ENCODE results near the gene MAGEL2. TPM values are rescaled to one million over a fixed set of nuclear protein-coding genes. Genes with fewer than 3 reads are reported as not detected.
A peak's percentile ranks its signal among the peaks of the same experiment; 100 is the strongest.

Gene MAGEL2
- polyA plus RNA-seq (ENCODE audit: insufficient read length in 4 of 4) = 1 to 10 TPM; 5.0 to 5.9 (median 5.2) TPM

DNA sequence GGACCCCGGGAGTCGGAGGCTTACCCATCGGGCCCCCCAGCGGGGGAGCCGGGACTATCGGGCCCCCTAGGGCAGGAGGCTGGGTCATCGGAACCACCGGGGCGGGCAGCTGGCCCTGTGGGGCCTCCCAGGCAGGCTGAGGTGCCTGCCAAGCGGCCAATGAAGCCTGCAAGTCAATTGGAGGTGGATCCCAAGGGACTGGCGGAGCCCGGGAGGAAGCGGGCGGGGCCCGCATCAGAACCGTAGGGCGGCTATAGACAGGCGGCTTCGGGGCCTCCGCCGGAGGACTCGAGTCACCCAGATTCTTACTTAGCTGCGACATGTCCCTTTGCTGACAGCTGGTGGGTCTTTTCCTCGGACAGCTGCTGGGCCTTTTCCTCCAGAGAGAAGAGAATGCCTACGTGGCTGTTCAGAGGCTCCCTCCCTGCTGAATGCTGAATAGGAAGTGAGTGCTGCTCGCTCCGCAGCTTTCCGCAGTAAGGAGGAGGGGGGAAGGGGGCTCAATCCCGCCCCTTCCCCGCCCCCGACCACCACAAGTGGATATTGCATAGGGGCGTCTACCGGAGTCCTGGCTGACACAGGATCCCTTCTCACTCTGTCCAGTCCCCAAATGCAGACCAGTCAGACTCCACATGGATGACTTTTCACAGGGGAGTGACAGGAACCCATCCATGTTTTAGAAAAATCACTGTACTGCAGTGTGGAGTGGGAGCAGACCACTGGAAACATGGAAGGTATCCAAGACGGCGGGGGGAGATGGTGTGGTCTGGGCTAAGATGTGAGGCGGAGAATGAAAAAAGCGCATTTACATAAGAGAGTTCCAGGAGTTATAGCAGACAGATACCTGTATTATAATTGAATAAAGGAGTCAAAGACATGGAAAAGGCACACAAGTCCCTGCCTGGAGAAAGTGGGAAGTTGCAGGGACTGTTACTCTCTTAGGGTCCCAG is at the start of gene MAGEL2:
Gene MAGEL2 (minus strand): TSS at position 447 of the 950 bp plus-strand sequence. CDS start 125 bp downstream, at position 322.
- DNase-seq (ENCODE audit: low read depth in 4 of 4, low spot score in 3 of 4) = peak; percentile 47 to 56 (median 50)

DNA sequence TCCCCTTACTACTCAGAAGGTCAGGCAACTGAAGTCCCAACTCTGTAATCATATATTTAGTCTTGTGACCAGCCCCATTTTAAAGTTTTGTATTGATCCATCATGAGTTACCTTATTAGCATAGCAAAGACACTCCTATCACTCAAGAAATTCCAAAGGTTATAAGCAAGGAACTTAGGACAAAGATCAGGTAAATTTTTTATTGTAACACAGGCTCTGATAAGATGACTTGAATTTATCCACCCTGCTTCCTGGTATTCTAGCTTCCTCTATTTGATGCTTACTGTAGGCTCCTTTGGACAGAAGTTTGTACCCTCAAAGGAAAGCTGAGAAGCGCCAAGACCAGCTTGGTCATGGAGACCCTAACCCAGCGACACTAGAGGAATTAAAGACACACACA is 47.6 kb upstream of the MAGEL2 start:
- no peak for DNase-seq (ENCODE audit: low read depth in 4 of 4, low spot score in 3 of 4)

- DNase-seq (ENCODE audit: low read depth in 4 of 4, low spot score in 3 of 4) = no peak
These were observed 46.9 kb upstream of the MAGEL2 start for GRCh38 chr15:23694592-23694991.

DNA sequence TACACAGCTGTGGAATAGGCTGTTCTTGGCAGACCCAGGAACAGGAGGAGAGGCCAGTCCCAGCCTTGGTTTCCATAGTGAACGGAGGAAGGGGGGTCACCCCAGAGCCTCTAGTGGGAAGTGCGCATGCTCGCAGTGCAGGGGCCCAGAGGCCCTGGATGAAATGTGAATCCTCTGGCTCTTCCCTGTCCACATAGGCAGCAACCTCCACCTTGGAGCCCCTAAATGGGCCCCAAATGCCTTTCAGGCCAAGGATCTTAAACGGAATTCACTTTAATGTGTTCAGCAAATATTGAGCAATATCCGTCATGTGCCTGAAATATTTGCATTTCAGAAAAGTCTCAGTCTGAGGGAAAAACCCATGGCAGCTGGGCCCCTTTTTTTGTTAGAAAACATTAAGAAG is 42.8 kb upstream of the MAGEL2 start:
- DNase-seq (ENCODE audit: low read depth in 4 of 4, low spot score in 3 of 4) = peak; percentile 54 to 74 (median 71)

DNA sequence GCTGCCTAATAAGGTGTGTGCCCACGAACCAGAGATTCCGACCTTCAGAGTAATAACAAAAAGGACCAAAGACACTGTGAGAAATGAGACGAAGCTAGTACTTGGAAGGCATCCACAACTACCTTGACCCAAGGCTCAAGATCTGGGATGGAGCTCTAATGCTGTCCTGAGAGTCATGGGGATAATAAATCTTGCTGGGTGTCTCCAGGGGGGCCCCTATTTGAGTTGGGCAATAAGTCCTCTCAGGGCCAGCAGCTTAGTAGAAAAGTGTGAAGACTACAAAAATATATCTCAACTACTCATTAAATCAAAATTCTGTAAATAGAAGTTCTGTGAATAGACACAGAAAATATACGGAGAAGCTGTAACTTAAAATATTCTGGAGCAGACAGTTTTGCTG is 42.3 kb upstream of the MAGEL2 start:
- no peak for DNase-seq (ENCODE audit: low read depth in 4 of 4, low spot score in 3 of 4)

DNA sequence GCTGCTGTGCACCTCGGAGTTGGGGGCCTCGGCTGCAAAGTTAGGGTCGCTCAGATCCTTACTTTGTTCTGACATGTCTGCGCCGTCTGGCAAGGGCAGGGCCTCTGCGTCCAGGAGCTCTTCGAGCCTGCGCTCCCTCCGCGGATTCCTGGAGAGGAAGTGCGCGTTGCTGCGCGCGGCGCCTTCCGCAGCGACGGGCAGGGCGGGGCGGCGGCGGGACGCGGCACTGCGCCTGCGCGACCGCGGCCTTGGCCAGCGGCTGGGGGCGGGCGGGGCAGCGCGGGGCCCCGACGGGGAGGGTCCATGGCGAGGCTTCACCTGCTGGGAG is 39.4 kb upstream of the MAGEL2 start, which contains the start of gene NDN:
Gene NDN (minus strand): TSS at position 163 of the 328 bp plus-strand sequence. CDS start 88 bp downstream, at position 75.
- DNase-seq (ENCODE audit: low read depth in 4 of 4, low spot score in 3 of 4) = peak; percentile 24 to 41 (median 32)

DNA sequence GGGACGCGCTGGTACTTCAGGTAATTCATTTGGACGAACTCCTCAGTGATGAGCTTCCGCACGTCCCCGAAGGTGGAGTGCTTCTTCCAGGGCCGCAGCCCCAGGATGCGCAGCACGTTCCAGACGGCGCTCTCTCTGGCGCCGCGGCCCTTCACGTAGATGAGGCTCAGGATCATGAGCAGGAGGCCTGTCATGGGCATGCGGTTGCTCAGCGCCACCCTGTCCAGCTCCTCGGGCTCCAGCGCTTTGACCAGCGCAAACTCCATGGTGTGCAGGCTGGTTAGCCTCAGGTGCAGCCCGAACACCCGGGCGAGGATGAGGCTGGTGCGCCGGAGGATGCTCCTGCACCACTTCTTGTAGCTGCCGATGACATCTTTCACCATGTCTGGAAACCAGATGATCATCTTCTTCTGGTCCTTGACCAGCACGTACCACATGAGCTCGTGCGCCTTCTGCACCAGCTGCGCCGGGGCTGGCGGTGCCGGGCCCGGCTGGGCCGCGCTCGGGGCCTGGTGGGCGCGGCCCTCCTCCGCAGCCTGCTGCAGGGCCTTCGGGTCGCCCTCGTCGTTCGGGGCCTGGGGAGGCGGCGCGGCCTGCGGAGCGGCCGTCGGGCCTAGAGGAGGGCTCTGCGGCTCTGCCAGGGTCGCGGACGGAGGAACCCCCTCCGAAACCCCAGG is 38.9 kb upstream of the MAGEL2 start:
- no peak for DNase-seq (ENCODE audit: low read depth in 4 of 4, low spot score in 3 of 4)

DNA sequence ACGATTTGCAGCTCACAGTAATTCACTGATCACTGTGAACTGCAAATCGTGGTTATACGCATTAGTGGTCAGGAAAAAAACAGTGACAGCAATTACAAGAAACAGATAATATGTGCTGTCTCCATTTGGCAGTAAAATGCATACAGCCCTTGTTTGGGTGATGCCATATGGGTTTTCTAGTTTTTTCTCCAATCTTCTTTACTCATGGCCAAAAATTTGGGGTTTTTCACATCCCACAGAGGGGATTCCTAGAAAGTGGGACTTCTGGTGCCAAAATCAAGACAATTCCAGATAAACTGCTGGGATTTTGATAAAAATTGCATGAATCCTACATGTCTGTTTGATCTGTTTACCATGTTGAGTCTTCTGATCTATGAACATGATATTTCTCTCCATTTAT is 23.8 kb upstream of the MAGEL2 start:
- DNase-seq (ENCODE audit: low read depth in 4 of 4, low spot score in 3 of 4) = no peak

- DNase-seq (ENCODE audit: low read depth in 4 of 4, low spot score in 3 of 4) = no peak
These were observed 23.3 kb upstream of the MAGEL2 start for GRCh38 chr15:23670970-23671369.

DNA sequence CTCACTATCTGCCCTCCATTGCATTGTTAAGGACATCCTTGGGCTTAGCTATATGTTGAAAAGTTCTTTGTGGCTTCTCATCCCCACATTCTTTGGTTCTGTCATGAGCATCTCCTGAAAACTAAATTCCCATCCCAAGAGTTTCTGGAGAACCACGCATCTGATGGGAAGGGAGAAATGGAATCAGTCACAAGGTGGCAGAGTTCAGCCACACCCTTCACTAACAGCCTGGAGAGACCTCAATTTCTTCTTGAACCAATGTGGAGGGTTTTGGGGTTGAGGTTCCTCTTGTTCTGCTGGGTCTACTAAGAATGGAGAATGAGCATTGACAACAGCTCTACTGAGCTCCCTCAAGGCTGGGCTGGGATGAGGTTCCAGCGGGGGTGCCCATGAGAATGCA is 15.6 kb upstream of the MAGEL2 start:
- no peak for DNase-seq (ENCODE audit: low read depth in 4 of 4, low spot score in 3 of 4)

DNA sequence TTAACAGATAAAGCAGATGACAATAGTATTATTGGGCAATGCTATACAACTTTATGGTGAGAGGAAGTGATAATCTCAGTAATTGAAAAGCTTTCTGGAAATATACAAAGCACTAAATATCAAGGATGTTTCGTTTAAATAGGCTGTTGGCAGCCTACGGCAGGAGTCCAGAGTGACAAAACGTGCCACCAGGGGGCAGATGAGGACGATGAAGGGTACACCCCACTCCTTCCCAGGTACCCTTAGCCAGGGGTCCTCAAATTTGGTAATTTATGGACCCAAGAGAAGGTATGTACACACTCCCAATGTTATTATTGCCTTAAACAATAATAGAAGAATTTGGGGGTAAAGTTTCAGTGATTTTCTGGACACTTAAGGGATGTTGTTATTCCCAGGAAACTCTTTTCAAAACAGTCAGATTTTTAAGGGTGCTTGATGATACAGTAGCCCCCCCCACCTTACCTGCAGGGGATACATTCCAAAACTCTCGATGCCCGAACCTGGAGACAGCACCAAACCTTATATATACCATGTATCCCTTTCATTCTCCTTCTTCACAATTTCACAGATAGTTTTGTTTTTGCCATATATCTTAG is 1.4 kb upstream of the MAGEL2 start:
- no peak for DNase-seq (ENCODE audit: low read depth in 4 of 4, low spot score in 3 of 4)

DNA sequence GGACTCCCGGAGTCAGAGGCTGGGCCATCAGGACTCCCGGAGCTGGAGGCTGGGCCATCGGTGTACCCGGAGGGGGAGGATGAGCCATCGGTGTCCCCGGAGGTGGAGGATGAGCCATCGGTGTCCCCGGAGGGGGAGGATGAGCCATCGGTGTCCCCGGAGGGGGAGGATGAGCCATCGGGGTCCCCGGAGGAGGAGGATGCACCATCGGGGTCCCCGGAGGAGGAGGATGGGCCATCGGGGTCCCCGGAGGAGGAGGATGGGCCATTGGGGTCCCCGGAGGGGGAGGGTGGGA is 719 bp downstream of the MAGEL2 start:
- no peak for DNase-seq (ENCODE audit: low read depth in 4 of 4, low spot score in 3 of 4)

DNA sequence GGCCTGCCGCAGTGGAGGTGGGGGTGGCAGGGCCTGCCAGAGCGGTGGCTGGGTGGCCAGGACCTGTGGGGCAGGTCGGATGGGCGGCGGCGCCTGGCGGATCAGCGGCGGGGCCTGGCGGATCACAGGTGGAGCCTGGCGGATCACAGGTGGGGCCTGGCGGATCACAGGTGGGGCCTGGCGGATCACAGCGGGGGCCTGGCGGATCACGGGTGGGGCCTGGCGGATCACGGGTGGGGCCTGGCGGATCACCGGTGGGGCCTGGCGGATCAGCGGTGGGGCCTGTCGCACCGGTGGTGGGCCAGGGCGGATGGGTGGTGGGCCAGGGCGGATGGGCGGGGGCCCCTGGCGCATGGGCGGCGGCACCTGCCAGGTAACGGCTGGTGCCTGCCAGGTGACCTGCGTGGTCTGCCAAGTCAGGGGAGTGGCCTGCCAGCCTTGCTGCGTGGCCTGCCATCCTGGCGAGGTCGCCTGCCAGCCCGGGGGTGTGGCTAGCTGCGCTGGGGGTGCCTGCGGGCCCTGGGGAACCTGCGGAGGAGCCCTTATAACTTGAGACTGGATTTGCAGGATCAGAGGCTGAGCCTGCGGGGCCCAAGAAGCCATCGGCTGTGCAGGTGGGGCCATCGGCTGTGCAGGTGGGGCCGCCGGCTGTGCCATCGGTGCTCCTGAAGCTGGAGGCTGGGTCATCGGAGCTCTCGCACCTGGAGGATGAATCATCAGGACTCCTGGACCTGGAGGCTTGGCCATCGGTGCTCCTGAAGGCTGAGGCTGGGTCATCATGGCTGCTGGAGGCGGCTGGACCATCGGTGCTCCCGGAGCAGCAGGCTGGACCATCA is 1.3 kb downstream of the MAGEL2 start:
- no peak for DNase-seq (ENCODE audit: low read depth in 4 of 4, low spot score in 3 of 4)

DNA sequence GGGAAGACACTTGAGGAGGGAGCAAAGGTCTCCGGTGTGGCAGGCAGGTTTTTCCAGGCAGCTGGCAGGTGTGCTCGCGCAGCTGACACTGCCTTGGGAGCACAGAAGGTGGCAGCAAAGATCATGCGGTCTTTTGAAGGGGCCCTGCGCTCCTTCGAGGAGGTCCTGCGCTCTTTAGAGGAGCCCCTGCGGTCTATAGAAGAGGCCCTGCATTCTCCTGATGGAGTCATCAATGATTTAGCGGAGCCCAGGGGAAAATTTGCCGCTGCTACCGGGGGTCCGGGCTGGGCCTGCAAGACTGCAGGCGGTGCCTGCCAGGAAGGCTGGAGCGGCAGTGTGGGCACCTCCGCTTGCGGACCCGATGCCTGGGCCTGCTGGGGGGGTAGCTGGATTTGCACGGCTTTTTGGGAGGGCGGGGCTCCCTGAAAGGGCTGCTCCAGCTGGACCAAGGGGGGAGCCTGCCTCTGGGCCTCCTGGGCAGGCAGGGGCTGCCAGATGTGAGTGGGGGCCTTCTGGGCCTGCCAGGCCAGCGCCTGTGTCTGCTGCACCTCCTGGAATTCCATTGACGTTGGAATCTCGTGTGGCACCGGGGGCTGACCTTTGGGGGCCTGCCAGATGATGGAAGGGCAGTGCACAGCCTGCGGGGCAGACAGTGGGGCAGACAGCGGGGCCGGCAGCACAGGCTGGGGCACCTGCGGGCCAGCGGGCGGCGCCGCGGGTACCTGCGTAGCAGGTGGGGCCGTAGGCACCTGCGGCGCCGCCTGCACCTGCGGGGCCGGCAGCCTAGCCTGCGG is 2.1 kb downstream of the MAGEL2 start:
- DNase-seq (ENCODE audit: low read depth in 4 of 4, low spot score in 3 of 4) = no peak

- DNase-seq (ENCODE audit: low read depth in 4 of 4, low spot score in 3 of 4) = no peak
These were observed 2.8 kb downstream of the MAGEL2 start for GRCh38 chr15:23644829-23645228.

DNA sequence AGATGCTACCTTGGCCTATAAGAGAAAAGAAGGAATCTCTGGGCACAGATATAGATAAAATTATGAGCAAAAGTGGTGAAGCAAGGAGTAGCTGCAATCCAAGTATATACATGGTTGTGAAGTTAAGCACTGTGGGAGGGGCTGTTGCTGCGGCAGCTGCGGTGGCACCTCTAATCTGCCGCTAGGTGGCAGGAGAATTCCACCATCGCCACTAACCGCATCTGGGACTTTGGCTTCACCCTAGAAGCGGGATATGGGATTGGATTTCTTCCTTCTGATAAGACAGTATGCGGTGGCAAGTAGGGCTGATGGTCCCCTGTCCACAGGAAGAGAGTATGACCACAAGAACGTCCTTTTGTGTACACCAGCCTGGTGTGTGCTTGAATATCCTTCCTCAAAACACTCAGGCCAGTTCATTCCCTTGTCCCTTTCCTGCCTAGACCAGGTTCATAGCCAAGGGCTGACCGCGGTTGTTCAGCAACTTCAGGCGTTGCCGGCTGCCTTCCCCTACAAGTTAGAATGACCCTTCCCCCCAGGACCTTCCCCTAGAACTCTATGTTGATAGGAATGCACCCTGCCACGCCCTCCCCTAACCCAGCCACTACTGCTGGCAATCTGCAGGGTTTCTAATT is 5.1 kb downstream of the MAGEL2 start:
- peak; percentile 30 to 47 (median 42) for DNase-seq (ENCODE audit: low read depth in 4 of 4, low spot score in 3 of 4)

- DNase-seq (ENCODE audit: low read depth in 4 of 4, low spot score in 3 of 4) = no peak
These were observed 13.5 kb downstream of the MAGEL2 start for GRCh38 chr15:23634181-23634580.

DNA sequence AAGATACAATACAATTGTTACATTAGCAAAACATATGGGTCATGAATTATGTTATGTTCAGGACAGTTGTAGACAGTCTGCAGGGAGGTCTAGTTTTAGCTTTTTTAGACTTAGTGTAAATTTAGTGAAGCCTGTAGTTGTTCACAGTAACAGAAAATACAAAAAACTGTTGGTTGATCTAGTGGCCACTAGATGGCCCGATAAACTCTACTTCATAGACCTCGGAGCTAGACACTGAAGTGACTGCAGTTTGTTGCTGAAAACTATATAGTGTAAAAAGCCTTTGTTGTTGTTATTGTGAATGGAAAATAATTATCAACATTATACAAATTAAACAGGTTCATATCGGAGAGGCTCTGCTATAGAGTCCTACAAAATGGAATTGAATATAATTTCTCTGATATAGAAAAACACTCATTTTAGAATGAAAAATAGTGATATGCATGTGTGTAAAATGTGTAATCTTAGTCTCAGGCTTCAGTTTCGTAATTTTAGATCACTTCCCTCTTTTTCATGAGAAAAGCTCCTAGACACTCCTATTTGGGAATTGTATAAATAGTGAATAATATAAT is 18.3 kb downstream of the MAGEL2 start:
- DNase-seq (ENCODE audit: low read depth in 4 of 4, low spot score in 3 of 4) = no peak

DNA sequence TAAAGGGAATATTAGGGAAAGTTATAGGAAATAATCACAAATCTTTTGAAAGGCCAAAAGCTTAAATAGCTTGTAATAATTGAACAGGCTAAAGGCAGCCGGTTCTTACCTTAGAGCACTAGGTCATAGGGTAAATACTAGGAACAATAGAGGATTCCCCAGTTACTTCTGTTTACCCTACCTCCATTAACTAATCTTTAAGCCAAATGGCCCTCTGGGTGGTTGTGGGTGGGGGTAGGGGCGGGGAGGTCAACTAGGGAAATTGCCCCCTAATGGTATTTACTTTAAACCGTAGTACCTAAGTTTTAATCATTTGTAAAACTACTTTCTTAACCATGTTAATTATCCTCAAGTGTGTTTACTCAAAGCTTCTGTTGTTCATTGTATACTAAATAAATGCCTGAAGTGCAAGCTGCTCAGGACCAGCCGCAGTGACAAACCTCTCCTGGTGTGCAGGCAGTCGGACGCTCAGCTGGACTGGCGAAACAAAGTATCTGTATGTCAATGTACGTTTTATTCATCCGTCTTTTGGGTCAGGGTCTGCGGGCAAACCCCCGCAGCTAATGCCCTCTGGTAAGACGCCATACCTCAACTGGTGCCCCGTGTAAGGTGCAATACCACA is 18.9 kb downstream of the MAGEL2 start:
- DNase-seq (ENCODE audit: low read depth in 4 of 4, low spot score in 3 of 4) = no peak

All from right renal pelvis (tissue), 4 donors.